ENCODE measurements around the gene CTNNA3.

Gene CTNNA3

DNA sequence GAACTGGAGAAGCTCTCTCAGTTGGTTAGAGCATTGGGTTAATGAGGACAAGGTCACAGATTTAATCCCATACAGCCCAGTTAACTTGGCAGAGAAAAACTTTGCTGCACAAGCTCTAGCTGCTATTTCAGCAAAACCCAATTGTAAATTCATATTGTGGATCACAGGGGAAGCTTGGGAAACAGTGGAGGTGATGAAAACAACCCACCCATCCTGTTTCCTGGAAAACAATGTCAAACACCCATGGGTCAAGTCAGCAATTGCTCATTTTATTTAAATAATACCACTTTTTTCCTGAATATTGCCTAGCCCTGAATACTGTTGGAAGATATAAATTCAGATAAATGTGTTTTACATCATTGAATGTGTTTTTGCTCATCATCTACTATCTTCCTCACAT, 1670.8 kb downstream of the CTNNA3 start:
- no peak for DNase-seq (ENCODE audit: low read depth in 2 of 3, low spot score in 2 of 3)

DNA sequence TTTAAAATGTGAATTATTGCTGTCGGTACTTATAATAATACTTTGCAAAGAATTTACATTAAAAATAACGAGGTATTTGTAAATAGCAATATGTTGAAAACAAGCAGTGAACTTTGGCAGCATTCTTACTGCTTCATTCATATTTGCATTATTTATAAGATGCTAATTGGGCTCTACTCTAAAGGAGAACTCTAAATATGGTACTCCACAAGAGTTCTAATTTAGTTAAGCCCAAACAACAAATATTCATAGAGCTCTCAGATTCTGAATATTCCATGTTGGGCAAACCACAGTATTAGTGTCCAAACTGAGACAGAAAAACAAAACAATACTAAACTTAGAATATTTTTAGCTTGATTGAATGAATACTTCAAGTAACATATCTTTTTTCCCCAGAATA, 1674.6 kb downstream of the CTNNA3 start:
- no peak for DNase-seq (ENCODE audit: low read depth in 2 of 3, low spot score in 2 of 3)

DNA sequence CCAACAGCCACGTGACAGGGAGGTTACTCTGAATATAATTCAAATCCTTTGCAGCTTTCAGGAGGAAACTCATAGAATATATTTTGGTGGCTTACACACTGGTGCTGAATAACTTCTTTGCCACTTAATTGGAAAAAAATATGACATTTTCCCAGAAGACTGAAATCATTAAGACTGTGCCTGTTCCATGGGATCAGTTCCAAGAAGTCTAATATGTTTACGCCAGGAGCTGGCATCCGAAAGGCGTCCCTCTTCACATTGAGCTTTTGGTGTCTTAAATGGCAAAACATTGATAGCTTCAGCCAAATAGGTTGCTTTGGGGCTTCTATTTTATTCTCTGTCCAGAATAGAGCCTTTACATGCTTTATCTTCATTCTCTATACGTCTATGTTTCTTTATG, 1687.8 kb downstream of the CTNNA3 start:
- DNase-seq (ENCODE audit: low read depth in 2 of 3, low spot score in 2 of 3) = no peak

DNA sequence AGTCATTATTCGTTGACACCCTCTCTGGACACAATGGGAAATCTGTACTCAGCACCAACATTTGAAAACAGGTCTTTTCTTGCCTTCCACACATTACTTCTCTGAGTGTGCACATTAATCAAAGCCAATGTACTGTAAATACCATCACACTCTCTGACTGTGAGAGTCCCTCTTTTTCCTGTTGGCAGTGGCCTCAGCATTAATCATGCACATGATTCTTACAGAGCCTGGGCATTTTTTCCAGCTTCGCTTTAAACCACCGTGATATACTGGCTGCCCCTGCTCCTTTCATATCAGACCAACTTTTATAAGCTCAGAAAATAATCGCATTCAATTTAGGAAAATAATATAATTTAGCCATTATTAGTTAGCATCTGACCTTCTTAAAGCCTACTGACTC, 1689.6 kb downstream of the CTNNA3 start:
- DNase-seq (ENCODE audit: low read depth in 2 of 3, low spot score in 2 of 3) = no peak

DNA sequence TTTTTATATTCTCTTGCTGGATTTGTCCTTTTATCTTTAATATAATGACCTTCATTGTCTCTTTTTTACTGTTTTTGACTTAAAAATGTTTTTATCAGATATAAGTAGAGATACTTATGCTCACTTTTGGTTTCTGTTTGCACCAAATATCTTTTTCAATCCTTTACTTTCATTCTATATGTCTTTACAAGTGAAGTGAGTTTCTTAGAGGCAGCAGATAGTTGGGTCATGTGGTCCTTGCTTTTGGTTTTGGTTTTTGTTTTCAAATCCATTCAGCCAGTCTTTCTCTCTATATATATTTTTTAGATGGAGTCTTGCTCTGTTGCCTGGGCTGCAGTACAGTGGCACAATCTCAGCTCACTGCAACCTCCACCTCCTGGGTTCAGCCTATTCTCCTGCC, 1702.5 kb downstream of the CTNNA3 start:
- no peak for DNase-seq (ENCODE audit: low read depth in 2 of 3, low spot score in 2 of 3)

DNA sequence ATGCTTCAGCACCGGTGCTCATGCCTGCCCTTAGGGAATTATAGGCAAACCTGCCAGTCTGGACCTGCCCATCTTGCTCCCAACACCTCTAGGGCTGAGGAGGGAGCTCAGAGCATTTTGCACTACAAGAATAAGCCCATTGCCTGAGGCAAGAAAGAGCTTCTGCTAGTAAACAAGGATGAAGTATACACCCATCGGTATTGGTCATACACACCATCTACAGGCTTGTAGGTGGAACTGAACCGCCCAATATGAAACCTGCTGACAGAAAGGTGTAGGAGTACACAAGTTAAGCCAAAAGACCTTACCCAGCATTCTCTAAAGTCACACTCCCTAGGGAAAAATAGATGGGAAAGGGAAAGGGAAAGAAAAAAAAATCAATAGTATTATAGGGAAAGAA, 1727.1 kb downstream of the CTNNA3 start:
- no peak for DNase-seq (ENCODE audit: low read depth in 2 of 3, low spot score in 2 of 3)

DNA sequence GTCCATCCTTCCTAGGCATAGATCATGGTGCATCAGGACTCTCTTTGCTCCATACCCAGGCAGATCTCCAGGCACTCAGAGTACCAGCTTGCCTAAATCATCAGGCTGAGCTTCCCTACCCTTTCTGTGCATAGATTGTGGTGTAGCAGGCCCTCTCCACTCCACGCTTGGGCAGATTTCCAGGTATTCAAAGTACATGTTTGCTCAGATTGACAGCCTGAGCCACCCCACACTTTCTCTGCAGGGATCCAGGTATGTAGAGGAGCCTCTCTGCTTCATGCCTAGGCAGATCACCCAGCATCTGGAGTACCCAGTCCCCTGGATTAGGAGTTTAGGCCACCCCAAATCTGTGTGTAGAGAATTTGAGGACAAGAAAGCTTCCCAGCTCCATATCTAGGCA, 1727.6 kb downstream of the CTNNA3 start:
- DNase-seq (ENCODE audit: low read depth in 2 of 3, low spot score in 2 of 3) = no peak

DNA sequence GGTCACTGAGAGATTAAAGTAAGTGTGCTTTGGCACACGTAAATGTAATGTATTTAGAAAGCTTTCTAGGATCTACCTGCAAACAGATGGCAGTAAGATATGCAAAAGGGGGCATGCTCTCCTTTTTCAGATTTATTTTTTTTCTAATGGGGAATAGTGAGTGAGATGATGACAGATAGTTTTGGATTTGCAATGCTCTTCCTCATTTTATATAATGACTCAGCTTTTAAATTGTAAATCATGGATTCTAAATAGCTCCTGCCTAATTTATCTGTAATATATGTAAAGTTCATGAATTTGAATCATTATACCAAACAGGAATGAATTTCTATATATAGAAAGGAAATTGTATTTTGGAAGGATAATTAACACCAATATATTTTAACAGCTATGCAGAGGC, 1731.8 kb downstream of the CTNNA3 start:
- DNase-seq (ENCODE audit: low read depth in 2 of 3, low spot score in 2 of 3) = no peak

DNA sequence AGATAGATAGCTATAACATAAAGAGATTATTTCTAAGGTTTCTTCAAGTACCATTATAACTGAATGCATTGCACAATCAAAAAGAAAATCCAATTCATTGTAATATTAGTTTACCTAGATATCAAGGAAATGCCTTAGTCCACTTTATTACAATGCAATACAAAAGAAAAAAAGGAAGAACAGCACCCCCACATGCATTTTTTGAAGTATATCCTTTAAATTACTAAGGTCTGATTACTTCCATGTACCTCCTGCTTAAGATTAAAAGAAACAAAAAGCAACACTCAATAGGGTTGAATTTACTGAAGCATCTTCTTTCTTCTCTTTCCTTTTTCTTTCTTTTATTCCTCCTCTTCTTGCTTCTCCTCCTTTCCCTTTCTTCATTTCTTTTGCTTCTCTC, 1743.9 kb downstream of the CTNNA3 start:
- DNase-seq (ENCODE audit: low read depth in 2 of 3, low spot score in 2 of 3) = no peak

DNA sequence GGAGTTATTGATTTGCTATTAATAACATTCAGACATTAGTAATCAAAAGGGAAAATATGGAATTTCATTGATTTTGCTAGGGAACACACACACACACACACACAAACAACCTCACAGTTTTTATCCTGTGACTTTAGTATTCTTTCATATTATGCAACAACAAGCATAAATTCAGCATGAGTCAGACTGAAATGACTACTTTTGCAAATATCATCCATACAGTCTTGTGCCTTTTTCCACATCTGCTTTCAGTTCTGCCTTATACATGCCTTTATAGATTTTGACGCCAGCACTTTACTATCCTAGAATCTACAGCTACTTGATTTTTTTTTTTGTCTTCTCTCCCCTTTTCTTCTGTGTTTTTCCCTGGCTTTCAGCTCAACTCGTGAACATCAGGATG, 1745.9 kb downstream of the CTNNA3 start:
- no peak for DNase-seq (ENCODE audit: low read depth in 2 of 3, low spot score in 2 of 3)

DNA sequence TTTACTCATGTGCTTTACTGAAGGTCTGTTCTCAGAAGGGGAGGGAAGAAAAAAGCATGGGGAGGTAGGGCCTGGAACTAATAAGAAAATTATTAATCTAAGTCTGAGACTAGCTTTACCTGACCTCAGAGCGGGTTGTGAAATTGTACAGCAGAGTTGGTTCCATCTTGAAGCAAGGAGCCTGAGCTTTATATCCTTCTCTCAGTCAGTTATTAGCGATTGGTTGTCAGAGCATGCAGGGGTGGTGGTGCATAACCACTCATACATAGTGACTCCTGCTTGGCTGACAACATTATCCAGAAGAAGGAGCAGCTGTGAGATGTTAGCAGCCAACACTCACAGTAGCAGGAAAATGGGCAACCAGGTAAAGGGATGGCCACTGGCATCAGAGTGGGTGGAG, 1746.5 kb downstream of the CTNNA3 start:
- no peak for DNase-seq (ENCODE audit: low read depth in 2 of 3, low spot score in 2 of 3)

DNA sequence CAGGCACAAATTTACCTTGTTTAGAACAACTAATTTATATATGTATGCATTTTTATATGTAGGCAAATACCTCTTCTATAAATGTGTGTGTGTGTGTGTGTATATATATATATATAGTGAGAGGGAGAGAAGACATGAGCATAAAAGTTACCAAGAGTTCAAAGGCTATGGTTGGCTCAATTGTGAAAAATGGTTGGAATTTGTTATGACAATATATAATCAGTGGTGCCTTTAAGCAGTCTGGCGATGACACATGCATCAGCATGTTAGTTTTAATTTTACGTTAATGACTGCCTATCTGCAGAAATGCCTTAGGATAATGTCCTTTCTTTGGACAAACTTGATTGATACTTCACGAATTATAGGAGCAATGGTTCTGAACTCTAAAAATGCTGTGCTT, 1750.9 kb downstream of the CTNNA3 start:
- no peak for DNase-seq (ENCODE audit: low read depth in 2 of 3, low spot score in 2 of 3)

DNA sequence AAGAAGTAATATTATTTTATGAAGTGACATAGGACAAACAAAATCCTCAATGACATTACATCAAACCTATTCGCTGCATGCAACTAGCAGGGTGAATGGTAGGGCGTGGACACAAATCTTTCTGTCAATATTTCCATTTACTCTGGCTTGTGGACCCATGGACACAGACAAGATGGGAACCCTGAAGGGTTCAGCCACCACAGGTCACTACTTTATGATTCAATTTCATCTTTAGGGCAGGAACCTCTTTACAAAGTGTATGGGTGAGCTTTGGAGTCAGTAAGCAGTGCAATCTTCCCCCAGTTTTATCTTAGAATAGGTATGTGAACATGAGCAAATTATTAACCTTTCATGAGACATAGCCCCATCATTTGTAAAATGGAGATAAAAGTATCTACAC, 1752.5 kb downstream of the CTNNA3 start:
- no peak for DNase-seq (ENCODE audit: low read depth in 2 of 3, low spot score in 2 of 3)

DNA sequence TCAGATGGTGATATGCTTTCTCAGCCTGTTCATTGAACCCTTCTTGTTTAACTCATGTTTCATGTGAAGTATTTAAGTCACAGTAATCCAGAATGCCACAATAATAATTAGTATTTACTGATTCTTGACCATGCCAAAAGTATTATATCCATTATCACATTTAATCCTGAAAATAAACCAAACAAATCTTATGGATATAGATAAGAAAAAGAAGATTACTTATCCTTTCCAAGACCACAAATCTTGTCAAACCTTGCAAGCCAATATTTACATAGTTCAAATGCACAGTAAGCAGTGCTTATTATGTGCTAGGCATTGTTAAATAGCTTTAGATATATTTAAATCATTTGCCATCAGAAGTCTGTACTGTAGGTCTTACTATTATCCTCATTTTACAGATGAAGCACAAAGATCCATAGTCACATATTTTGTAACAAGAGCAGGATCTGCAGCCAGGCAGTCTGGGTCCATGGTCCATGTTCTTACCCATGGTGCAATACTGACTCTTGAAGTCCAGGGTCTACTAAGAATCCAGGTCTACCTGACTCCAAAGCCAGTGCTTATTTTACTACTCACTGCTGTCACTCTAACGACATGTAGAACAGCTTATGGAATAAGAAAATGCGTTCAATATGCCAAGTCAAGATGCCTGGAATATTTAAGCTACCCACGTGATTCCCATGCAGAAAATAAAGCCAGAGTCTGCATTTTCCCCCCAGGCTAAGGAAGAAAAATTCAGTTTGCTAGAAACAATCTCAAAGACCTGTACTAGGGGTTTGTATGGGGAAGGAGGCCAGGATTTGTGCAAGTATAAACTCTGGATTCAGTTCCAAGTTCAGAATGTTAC, 1755.0 kb downstream of the CTNNA3 start:
- no peak for DNase-seq (ENCODE audit: low read depth in 2 of 3, low spot score in 2 of 3)

DNA sequence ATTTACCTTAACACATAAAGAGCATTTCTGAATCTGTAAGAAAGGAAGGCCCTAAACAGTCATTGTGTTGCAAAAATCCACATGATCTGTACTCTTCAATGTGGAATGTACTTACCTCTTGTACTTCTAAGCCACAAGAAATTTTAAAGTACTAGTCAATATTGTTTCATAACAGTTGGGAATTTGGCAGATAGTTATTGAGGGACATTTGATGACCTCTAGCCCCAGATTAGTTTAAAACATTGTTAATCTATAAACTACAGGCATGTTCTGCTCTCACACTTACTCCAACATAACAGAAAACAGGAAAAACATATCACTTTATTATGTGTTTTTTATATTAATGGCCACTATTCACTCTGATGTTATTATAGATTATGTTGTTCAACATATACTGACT, 1755.9 kb downstream of the CTNNA3 start:
- DNase-seq (ENCODE audit: low read depth in 2 of 3, low spot score in 2 of 3) = no peak

DNA sequence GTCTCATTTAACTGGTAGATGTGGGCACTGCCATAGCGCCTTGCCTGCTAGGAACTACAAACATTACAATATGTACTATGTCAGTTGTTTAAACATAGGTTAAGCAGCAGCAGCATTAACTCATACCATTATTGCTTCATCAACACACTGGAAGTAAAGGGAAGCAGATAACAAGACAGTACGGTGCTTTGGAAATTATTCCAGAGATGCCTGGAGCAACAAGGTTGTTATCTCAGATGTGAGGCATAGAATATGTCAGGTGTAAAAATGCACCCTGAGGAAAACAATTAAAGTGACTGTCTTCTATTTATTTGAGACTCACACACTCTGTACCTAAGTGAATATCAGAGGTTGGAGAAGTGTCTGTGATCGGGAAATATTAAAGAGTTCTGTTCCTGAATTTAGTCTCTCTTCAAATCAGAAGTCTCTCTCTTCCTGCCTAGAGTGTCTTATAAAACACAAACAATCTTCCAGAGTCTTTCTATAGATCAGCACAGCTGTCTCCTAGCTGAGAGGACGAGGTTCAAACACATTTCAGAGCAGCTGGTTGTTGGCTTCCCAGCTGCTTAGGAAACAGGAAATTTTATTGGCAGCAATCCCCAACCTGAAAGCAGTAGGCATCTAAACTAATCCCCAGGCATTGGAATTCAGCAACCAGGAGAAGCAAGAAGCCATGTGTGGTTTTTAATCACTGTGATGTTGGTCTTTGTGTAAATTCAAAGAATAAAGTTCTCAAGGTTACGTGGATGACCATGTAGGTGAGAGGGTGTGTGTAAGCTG, 1764.5 kb downstream of the CTNNA3 start:
- no peak for DNase-seq (ENCODE audit: low read depth in 2 of 3, low spot score in 2 of 3)

DNA sequence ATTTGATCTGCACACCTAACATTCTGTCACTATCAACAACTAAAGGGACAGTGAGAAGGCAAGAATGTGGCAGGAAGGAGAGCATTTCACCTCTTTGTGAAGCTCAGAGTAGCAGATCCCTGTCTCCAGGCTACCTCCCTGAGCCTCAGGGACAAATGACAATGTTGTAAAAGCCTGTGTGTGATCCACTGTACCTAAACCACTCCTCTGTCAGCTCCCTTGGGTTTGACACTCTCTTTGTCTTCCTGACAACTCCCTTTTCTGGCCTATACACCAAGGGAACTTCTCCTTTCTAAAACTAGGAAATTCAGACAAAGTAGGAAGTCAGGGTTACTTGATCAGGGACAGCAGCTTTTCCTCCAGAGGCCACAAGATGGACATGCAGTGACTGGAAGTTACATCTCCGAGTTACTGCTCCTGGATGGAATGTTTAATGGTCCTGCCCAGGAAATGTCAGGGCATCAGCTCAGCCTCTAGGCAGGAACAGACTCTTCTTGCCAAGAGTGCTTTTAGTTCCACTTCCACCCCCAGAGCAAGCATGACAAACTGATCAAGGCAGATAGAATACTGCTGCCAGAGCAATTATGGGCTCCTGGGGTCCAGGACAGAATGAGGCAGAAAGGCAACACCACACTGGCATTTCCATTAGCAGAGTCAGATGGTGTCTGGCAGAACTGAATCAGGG, 1784.7 kb downstream of the CTNNA3 start:
- DNase-seq (ENCODE audit: low read depth in 2 of 3, low spot score in 2 of 3) = no peak

DNA sequence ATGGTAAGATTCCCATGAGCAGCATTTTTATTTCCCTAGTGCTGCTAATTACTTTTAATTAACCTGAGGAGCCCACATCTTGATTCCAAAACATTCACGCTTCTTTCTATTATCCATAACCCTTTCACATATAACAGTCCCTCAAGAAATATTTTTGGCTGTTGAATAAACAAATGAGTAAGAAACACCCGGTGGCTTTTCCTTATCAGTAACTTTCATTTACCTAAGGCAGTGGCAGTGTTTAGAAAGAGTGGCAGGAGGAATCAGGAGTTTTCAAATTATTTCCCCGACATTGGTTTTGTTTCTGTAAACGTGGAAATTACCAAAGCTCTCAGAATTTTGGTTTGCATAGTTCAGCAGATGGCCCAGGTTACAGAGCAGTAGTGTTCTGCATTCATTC, 1785.8 kb downstream of the CTNNA3 start:
- no peak for DNase-seq (ENCODE audit: low read depth in 2 of 3, low spot score in 2 of 3)

DNA sequence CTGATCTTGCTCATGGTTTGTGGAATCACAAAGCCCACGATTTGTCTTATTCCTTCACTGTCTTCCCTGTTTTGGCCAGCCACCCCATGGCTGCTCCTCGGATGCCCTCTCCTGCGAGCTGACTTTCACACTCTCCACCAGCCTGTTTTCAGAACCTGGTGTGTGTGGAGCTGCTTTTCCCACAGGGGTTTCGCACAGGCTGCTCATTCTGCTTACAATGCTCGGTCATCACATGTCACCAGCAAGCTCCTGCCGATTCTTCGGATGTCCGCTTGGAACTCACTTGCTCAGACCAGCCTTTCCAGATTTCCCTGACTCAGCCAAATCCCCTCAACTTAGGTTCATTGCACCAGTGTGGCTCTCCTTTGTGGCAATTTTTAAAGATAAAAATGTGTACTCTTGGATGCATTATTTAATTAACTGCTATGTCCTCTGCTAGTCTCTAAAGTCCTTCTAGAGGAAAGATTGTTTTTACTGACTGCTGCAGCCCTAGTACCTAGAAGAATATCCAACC, 1788.7 kb downstream of the CTNNA3 start:
- no peak for DNase-seq (ENCODE audit: low read depth in 2 of 3, low spot score in 2 of 3)

DNA sequence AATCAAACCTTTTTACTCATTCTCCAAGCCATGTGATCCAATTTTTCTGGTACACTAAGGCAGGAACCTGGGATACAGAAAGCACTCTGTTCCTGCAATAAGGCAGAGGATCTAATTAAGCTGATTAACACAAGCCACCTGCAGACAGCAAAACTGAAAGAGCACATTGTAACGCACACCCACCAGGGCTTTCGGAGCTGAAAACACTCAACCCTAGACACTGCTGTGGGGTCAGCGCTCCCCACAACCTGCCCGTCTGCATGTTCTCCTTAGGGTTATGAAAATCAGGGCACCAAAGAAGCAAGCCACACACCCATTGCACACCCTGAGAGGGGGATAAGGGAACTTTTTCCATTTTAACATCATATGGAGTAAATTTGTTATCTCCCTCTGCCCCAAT, 1792.4 kb downstream of the CTNNA3 start:
- DNase-seq (ENCODE audit: low read depth in 2 of 3, low spot score in 2 of 3) = no peak

DNA sequence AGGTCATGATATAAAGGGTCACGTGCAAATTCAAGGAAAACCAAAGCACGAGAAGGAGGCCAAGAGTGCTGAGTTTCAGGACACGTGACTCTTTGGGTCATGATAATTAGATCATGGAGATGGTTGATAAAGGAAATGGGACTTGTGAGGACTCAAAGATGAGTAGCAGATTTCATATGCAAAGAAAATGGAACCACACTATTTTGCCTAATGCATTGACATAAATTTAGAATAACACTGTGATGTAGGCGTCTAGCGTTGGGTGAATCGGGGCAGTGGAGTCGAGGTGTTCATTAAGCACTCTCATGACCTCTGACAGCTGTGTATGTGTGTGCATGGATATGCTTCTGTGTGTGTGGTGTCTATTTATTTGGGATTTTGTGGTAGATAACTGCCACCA, 1795.7 kb downstream of the CTNNA3 start:
- no peak for DNase-seq (ENCODE audit: low read depth in 2 of 3, low spot score in 2 of 3)

DNA sequence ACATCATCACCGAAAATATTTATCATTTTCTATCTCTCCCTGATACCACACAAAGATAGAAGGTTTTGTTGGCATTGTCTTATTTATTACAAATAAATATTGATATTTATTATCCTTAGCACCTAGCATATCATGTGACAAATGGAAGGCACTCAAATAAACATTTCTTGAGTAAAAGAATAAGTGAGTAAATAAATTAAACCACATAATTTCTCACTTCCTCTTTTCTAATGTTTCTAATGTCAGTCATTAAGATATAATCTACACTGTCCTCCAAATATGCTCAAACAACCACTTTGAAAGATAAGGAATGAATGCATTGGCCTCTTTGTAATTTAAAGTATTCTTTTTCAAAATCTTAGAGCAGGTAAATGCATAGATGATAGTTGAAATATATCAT, 1797.9 kb downstream of the CTNNA3 start:
- no peak for DNase-seq (ENCODE audit: low read depth in 2 of 3, low spot score in 2 of 3)
